GM23248 (cell line): ENCODE measurements around the gene PTBP1. TPM values are rescaled to one million over a fixed set of nuclear protein-coding genes. Genes with fewer than 3 reads are reported as not detected.

Experiments used
- DNase-seq: peaks from one replicate; pipeline ENCODE4 v3.0.0-alpha.2; 2015
- H2AFZ ChIP-seq: fragments of 200-600 bp; sonication (generic); 2 replicates; pipeline ENCODE4 v1.6.1; 2016; ENCODE audit warnings: antibody characterized with exemption
- H3F3A ChIP-seq: fragments of 200-600 bp; sonication (generic); 2 replicates; pipeline ENCODE4 v1.6.1; 2016; ENCODE audit warnings: mild to moderate bottlenecking, antibody characterized with exemption, mixed run types; ENCODE audit not compliant: insufficient read depth
- H3K27ac ChIP-seq: fragments of 200-600 bp; sonication (generic); 2 replicates; pipeline ENCODE4 v1.5.1; 2016; ENCODE audit warnings: mild to moderate bottlenecking
- H3K27me3 ChIP-seq: fragments of 200-600 bp; sonication (generic); replicated peaks from 2 replicates; pipeline ENCODE4 v1.6.1; 2016; ENCODE audit warnings: mild to moderate bottlenecking; ENCODE audit not compliant: insufficient read depth
- H3K36me3 ChIP-seq: fragments of 200-600 bp; sonication (generic); 2 replicates; pipeline ENCODE4 v1.6.1; 2016; ENCODE audit warnings: low read depth, mild to moderate bottlenecking
- H3K4me1 ChIP-seq: fragments of 200-600 bp; sonication (generic); 2 replicates; pipeline ENCODE4 v1.6.1; 2016; ENCODE audit warnings: mild to moderate bottlenecking; ENCODE audit not compliant: insufficient read depth
- H3K4me2 ChIP-seq: fragments of 200-600 bp; sonication (generic); one replicate; pipeline ENCODE4 v1.6.1; 2016; ENCODE audit warnings: mild to moderate bottlenecking; ENCODE audit not compliant: unreplicated experiment
- H3K4me3 ChIP-seq: fragments of 200-600 bp; sonication (generic); 2 replicates; pipeline ENCODE4 v1.5.1; 2016; ENCODE audit warnings: mild to moderate bottlenecking
- H3K79me2 ChIP-seq: fragments of 200-600 bp; sonication (generic); 2 replicates; pipeline ENCODE4 v1.6.1; 2016; ENCODE audit warnings: mild to moderate bottlenecking; ENCODE audit not compliant: insufficient read depth
- H3K9ac ChIP-seq: fragments of 200-600 bp; sonication (generic); 2 replicates; pipeline ENCODE4 v1.6.1; 2016; ENCODE audit warnings: mild to moderate bottlenecking
- H3K9me2 ChIP-seq: fragments of 200-600 bp; sonication (generic); 2 replicates; pipeline ENCODE4 v1.6.1; 2016; ENCODE audit warnings: mixed run types, mild to moderate bottlenecking, moderate library complexity; ENCODE audit not compliant: insufficient read depth
- H3K9me3 ChIP-seq: fragments of 200-600 bp; sonication (generic); one replicate; pipeline ENCODE4 v1.6.1; 2017; ENCODE audit warnings: low read depth
- H4K20me1 ChIP-seq: fragments of 200-600 bp; sonication (generic); 2 replicates; pipeline ENCODE4 v1.6.0; 2016; ENCODE audit not compliant: insufficient read depth
- EZH2 ChIP-seq: fragments of 200-600 bp; sonication (generic); IDR thresholded peaks from 2 replicates; pipeline ENCODE4 v1.6.1; 2018; ENCODE audit warnings: antibody characterized with exemption, mild to moderate bottlenecking; ENCODE audit not compliant: insufficient read depth, poor library complexity, severe bottlenecking
- EZH2phosphoT487 ChIP-seq: fragments of 200-600 bp; sonication (generic); IDR thresholded peaks from 2 replicates; pipeline ENCODE4 v1.6.1; 2018; ENCODE audit warnings: antibody characterized with exemption, moderate library complexity, mild to moderate bottlenecking, low read depth; ENCODE audit not compliant: insufficient read depth
- WGBS, 2 experiments: methylation state at CpG; one replicate each; pipeline ENCODE4 v1.1.6; 2015 to 2017; ENCODE audit warnings: low lambda C conversion rate in 2 of 2, low coverage in 1 of 2; ENCODE audit errors: missing lambda C conversion rate in 2 of 2; 5-methylcytosine and 5-hydroxymethylcytosine counted together
- in situ Hi-C: fragments of 300-500 bp; cut with MboI; formaldehyde crosslinking; loops from 2 replicates; pipeline ENCODE4 v1.15.0; 2020
- polyA plus RNA-seq: library from polyadenylated mRNA; unstranded; fragments of >200 nt; fragmentation: Nextera tagmentation; extraction: Ambion mirVana; gene quantifications from 2 replicates; pipeline ENCODE4 v1.2.1, GENCODE V29; 2016
- total RNA-seq: library from RNA; depleted of rRNA; stranded (reverse); fragments of >200 nt; shearing (Covaris generic); gene quantifications from 2 replicates; pipeline ENCODE4 v1.2.3, GENCODE V29; 2014

PTBP1 gene
- total and polyA plus RNA-seq, 2 experiments from 2014 or later: 160 to 175 TPM

DNA sequence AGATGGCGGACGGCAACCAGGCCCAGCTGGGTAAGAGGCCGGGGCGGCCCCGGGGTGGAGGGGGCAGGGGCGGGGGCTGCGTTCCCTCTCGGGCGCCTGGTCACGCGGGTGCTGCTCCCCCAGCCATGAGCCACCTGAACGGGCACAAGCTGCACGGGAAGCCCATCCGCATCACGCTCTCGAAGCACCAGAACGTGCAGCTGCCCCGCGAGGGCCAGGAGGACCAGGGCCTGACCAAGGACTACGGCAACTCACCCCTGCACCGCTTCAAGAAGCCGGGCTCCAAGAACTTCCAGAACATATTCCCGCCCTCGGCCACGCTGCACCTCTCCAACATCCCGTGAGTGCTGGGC is 11.1 kb downstream of the PTBP1 start:
- whole genome bisulfite sequencing, 2 experiments: 95% methylated on average over 19 to 26 of the region's 26 CpGs

DNA sequence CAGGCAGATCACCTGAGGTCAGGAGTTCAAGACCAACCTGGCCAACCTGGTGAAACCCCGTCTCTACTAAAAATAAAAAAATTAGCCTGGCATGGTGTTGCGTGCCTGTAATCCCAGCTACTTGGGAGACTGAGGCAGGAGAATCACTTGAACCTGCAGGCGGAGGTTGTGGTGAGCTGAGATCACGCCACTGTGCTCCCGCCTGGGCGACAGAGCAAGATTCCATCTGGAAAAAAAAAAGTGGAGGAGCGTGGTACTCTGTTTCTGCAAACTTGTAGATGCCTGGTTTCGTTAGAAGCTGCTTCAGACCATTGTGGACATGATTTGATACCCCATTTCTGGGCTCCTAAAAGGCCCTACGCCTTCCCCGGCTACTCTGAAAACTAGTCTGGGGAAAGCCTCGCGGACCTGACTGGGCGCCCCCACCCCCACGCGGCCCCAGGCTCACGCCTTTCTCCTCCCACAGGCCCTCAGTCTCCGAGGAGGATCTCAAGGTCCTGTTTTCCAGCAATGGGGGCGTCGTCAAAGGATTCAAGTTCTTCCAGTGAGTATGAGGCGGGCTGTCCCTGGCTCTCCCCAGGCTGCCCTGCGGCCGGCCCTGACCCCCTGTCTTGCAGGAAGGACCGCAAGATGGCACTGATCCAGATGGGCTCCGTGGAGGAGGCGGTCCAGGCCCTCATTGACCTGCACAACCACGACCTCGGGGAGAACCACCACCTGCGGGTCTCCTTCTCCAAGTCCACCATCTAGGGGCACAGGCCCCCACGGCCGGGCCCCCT is 13.0 kb downstream of the PTBP1 start:
- WGBS, 2 experiments: 89 to 90% methylated on average over 27 to 30 of the region's 30 CpGs

More for the DNA sequence above, 11.1 kb downstream of the PTBP1 start:
- Histone ChIP-seq H3K9ac (no peak overlapping the region), H4K20me1 (peaks cover 3% of the 10 kb centered on the region; the same call in 1 of the 2 replicates), H2AFZ (no peak overlapping the region), H3F3A (peaks cover 22% of the 10 kb centered on the region), H3K36me3 (peaks cover 61% of the 10 kb centered on the region), H3K79me2 (peaks cover 84% of the 10 kb centered on the region), H3K4me1 (no peaks in the 10 kb centered on the region), H3K9me3 (no peaks in the 10 kb centered on the region), H3K4me2 (no peak overlapping the region), H3K27ac (no peak overlapping the region), H3K4me3 (no peak overlapping the region), H3K27me3 (no peaks in the 10 kb centered on the region), H3K9me2 (no peaks in the 10 kb centered on the region)
- TF ChIP-seq EZH2phosphoT487 (no peak), EZH2 (no peak)
- in situ Hi-C loops: no loop called here
- no peak for DNase-seq

DNA sequence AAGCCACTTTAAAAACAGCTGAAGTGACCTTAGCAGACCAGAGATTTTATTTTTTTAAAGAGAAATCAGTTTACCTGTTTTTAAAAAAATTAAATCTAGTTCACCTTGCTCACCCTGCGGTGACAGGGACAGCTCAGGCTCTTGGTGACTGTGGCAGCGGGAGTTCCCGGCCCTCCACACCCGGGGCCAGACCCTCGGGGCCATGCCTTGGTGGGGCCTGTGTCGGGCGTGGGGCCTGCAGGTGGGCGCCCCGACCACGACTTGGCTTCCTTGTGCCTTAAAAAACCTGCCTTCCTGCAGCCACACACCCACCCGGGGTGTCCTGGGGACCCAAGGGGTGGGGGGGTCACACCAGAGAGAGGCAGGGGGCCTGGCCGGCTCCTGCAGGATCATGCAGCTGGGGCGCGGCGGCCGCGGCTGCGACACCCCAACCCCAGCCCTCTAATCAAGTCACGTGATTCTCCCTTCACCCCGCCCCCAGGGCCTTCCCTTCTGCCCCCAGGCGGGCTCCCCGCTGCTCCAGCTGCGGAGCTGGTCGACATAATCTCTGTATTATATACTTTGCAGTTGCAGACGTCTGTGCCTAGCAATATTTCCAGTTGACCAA is 13.7 kb downstream of the PTBP1 start:
- Histone ChIP-seq H3K4me3 (no peak overlapping the region), H3K4me1 (no peaks in the 10 kb centered on the region), H3K36me3 (peaks cover 51% of the 10 kb centered on the region), H3K4me2 (no peak overlapping the region), H3K27me3 (no peaks in the 10 kb centered on the region), H3K9ac (no peak overlapping the region), H2AFZ (no peak overlapping the region), H3K9me3 (no peaks in the 10 kb centered on the region), H3K79me2 (peaks cover 58% of the 10 kb centered on the region), H3F3A (peaks cover 22% of the 10 kb centered on the region), H4K20me1 (peaks cover 3% of the 10 kb centered on the region; the same call in 1 of the 2 replicates), H3K27ac (no peak overlapping the region), H3K9me2 (no peaks in the 10 kb centered on the region)
- 85 to 86% methylated on average over 18 to 25 of the region's 25 CpGs for WGBS, 2 experiments
- DNase-seq: no peak
- TF ChIP-seq EZH2: no peak
- TF ChIP-seq EZH2phosphoT487: no peak
- in situ Hi-C loops: no loop called here

More for the DNA sequence above, 13.0 kb downstream of the PTBP1 start:
- Histone ChIP-seq H3K9me3 (no peaks in the 10 kb centered on the region), H3K27ac (no peak overlapping the region), H3K27me3 (no peaks in the 10 kb centered on the region), H3F3A (peaks cover 22% of the 10 kb centered on the region), H3K79me2 (peaks cover 65% of the 10 kb centered on the region), H3K9me2 (no peaks in the 10 kb centered on the region), H3K4me1 (no peaks in the 10 kb centered on the region), H3K4me3 (no peak overlapping the region), H4K20me1 (peaks cover 3% of the 10 kb centered on the region; the same call in 1 of the 2 replicates), H3K4me2 (no peak overlapping the region), H2AFZ (no peak overlapping the region), H3K36me3 (peaks cover 53% of the 10 kb centered on the region), H3K9ac (no peak overlapping the region)
- in situ Hi-C loops: no loop called here
- no peak for DNase-seq
- TF ChIP-seq EZH2 (no peak), EZH2phosphoT487 (no peak)

DNA sequence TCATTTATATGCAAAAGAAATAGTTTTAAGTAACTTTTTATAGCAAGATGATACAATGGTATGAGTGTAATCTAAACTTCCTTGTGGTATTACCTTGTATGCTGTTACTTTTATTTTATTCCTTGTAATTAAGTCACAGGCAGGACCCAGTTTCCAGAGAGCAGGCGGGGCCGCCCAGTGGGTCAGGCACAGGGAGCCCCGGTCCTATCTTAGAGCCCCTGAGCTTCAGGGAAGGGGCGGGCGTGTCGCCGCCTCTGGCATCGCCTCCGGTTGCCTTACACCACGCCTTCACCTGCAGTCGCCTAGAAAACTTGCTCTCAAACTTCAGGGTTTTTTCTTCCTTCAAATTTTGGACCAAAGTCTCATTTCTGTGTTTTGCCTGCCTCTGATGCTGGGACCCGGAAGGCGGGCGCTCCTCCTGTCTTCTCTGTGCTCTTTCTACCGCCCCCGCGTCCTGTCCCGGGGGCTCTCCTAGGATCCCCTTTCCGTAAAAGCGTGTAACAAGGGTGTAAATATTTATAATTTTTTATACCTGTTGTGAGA is 14.3 kb downstream of the PTBP1 start:
- H4K20me1 ChIP-seq: peaks cover 3% of the 10 kb centered on the region; the same call in 1 of the 2 replicates

More for the DNA sequence above, 14.3 kb downstream of the PTBP1 start:
- in situ Hi-C loops: no loop called here
- no peak for DNase-seq
- Histone ChIP-seq H3K27ac (no peak overlapping the region), H3F3A (peaks cover 22% of the 10 kb centered on the region), H2AFZ (no peak overlapping the region), H3K27me3 (no peaks in the 10 kb centered on the region), H3K79me2 (peaks cover 52% of the 10 kb centered on the region), H3K9ac (no peak overlapping the region), H3K4me1 (no peaks in the 10 kb centered on the region), H3K9me3 (no peaks in the 10 kb centered on the region), H3K4me2 (no peak overlapping the region), H3K4me3 (no peak overlapping the region), H3K36me3 (peaks cover 51% of the 10 kb centered on the region), H3K9me2 (no peaks in the 10 kb centered on the region)
- TF ChIP-seq EZH2phosphoT487 (no peak), EZH2 (no peak)
- 96 to 97% methylated on average over 20 of the region's 20 CpGs for WGBS, 2 experiments
